GM19395 (cell line): ENCODE measurements around the gene CDPF1.
A peak's percentile ranks its signal among the peaks of the same experiment; 100 is the strongest.

Experiments
- ATAC-seq: cut with Tn5 transposase; IDR thresholded peaks from one replicate; pipeline ENCODE4 v1.9.1; 2021; ENCODE audit warnings: mild to moderate bottlenecking, moderate library complexity; ENCODE audit not compliant: unreplicated experiment

Gene CDPF1

DNA sequence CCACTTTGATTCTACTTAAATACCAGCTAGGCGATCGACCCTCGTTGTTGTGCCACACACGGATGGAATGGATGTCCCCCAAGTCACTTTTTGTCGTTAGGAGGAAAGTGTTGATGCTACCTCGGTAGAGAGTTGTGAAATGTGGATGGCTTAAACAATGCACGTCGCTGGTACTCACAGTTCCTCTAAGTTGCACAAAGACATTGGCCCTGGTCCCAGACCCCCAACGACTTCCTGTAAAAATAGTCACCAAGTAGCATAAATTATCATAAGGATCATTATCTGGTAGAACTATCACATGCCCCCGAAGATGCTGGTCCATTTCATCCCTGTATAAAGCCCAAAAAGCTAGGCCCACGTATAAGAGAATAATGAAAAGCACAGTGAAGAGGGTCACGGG lies 9.3 kb upstream of the CDPF1 start:
- ATAC-seq: no peak

- no peak for ATAC-seq
Observed at GRCh38 chr22:46256358-46256958, 6.4 kb upstream of the CDPF1 start.

- no peak for ATAC-seq
Observed at GRCh38 chr22:46251816-46252380, 1.8 kb upstream of the CDPF1 start.

GRCh38 chr22:46251266-46251665 lies 1.2 kb upstream of the CDPF1 start:
- no peak for ATAC-seq

DNA sequence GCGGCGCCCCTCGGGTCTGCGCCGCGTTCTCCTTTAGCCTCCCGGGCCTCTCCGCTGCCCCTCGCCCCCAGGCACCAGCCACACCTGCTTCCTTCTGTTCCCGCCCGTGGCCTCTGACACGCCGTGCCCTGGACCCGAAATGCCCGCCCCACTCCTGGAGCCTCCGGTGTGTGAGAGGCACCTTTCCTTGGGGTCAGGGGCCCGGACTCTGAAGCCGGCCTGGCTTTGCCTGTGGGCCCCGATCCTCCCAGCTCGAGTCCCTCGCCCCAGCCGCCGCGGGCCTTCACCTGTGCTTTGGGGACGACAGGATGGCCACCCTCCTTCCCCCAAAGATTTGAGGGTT lies 661 bp upstream of the CDPF1 start:
- peak; percentile 9 for ATAC-seq

DNA sequence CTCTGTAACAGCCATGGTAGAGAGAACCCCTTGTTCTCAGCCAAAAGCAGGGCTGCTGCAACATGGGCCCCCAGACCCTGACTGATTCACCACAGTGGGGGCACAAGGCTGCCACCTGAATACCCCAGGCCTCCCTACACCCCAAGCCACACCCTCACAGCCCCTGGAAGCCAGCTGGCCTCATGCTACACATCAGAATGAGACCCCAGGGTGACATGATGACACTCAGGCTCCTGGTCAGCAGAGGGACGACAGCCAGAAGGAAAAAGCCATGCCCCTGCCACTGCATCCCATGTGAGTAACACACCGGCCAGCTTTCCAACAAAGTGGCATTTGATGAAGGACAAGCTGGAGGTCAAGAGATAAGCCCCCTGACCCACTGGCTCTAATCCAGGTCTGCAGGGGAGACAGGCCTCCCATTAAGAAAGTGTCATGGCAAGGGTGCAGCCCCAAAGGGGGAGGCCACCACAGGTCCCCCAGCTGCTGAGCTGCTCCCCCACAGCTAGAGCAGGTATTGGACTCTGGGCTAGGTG lies 2.6 kb downstream of the CDPF1 start:
- no peak for ATAC-seq

GRCh38 chr22:46246178-46246577 lies 3.9 kb downstream of the CDPF1 start:
- ATAC-seq: no peak

DNA sequence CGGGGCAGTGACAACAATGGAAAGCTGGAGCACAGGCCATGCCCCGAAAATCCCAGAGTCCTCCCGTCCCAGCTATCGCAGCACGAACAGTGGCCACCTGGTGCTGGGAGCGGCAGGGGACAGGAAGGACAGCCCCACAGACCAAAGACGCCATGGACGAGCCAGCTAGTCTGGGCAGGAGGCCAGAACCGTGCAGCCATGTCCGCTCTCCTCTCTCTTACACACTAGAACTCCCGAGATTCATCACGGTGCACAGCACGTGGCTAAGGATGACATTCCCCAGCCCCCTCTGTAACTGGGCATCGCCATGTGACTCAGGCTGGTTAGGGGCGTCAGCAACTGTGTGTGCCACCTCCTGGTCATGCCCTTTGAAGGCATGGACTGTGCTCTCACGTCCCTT lies 4.6 kb downstream of the CDPF1 start:
- no peak for ATAC-seq

GRCh38 chr22:46244771-46245170 lies 5.3 kb downstream of the CDPF1 start:
- ATAC-seq: no peak

GRCh38 chr22:46242076-46242475 lies 8.0 kb downstream of the CDPF1 start:
- no peak for ATAC-seq

GRCh38 chr22:46241396-46242007 lies 8.6 kb downstream of the CDPF1 start:
- ATAC-seq: no peak

GRCh38 chr22:46240907-46241306 lies 9.2 kb downstream of the CDPF1 start:
- no peak for ATAC-seq

DNA sequence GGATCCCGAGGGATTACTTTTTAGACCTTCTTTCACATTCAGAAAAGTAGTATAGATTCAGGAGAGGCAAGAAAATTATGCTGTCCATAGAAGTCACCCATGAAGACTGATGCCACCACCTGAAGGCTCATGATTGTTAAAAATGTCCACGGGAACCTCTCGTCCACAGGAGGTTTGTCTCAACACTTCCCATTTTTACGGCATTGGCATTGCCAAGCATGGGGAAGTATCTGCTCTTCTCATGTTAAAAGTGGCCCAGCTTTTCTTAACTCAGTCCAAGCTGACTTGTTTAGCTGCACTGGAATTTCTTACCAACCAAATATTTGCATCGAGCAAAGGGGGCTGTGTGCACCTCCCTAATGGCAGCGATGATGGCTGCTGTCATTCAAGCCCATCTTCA lies 9.6 kb downstream of the CDPF1 start:
- ATAC-seq: no peak

GRCh38 chr22:46240073-46240472 lies 10.0 kb downstream of the CDPF1 start:
- no peak for ATAC-seq

DNA sequence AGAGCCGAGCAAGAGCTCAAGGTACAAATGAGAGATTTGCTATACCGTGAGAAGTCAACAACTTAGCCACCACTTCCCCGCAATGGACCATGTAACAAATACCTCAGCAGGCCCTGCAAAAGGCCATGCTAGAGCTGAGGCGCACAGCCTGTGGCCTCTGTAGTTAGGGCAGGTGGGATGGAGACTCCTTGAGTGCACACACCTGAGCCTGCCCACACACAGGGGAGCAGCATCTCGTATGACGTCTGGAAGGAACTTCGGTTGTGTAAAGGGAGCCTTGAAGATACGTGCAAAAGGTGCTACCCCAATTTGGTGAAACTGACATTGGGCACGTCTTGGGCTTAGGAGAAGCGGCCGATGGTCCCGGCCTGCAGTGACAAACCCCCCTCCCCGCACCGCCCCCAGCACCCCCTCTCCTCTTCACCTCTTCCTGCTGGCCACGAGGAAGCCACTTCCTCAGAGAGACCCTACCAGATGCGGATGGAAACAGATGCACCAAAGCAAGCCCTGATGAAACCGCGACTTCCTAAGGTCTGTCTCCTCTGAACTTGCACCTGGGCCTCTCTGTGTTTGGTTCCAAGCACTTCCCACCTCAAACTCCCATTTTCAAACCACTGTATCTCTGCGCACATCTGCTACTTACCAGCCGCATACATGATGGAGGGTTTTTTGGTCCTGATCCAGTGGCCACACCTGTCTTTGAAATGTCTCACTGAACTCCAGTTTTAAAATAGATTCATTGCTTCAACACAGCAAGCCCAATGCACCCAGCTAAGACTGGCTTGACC lies 10.6 kb downstream of the CDPF1 start:
- no peak for ATAC-seq

GRCh38 chr22:46238541-46238940 lies 11.6 kb downstream of the CDPF1 start:
- ATAC-seq: no peak

DNA sequence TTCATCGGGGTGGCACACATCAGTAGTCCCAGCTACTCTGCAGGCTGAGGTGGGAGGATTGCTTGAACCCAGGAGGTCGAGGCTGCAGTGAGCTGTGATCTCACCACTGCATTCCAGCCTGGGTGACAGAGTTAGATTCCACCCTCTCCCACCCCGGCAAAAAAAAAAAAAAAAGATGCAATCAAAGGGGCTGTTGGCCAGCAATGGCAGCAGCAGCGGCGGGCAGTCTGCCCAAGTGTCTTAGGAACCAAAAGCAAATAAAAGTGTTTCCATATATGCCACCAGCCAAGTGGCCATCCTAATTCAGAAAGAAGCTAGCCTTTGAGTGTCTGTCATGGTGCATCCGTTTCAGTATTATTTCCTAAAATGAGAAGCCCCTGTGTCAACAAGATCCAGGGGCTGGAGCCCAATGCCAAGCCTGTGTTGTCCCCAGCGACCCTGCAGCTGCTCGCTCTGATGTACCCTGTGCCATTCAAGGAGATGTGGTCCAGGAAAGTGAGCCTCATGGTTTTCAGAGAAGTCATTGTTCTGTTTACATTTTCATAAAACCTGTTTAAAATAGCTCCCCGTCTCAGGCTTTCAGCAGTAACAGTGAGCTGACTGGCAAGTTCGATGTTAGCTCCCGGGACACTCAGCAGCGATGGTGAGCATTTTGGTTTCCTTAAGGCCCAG lies 12.5 kb downstream of the CDPF1 start:
- no peak for ATAC-seq

GRCh38 chr22:46234969-46235368 lies 15.1 kb downstream of the CDPF1 start:
- ATAC-seq: no peak

DNA sequence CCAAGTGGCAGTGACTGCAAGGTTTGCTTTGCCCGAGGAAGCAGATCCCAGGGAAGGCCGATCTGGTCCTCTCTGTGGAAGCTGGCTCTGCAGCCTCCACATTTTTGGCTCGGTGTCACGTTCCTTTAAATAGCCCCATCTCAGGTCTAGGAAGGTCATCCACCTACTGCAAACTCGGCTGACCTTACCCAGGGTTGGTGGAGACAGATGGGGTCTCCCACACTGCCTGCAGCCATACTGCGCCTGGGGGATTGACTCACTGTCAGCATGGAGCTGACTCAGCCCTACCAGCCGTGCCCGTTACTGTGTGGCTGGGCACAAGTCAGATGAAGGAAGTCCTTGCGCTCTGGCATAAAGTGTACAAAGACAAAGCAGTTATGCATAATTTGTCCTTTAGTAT lies 16.9 kb downstream of the CDPF1 start:
- ATAC-seq: no peak

DNA sequence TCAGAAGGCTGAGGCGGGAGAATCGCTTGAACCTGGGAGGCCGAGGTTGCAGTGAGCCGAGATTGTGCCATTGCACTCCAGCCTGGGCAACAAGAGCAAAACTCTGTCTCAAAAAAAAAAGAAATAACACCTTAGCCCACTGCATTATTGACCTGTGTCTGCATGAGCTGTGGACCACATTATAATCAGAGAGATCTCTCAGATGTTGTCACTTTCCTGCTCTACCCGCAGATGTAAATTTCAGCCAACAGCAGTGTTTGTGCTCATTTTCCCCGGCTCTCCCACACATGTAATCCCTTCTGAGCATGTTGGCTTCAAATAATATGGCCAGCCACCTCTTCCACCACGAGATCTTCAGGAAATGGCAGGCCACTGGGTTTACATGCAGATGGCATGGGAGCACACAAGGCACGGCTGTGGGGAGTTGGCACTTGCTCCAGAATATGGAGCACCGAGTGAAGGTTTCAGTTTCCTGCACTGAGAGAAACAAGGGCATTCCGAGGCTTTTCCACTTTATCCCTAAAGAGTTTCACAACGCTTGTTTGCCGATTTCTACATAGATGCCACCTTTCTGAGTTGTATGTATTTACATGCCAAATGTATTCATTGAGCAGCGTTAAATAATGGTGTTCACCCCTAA lies 19.7 kb downstream of the CDPF1 start:
- ATAC-seq: no peak

- ATAC-seq: no peak
Observed at GRCh38 chr22:46229701-46230100, 20.4 kb downstream of the CDPF1 start.
